ENCODE measurements around the gene USP20.

USP20 gene

DNA sequence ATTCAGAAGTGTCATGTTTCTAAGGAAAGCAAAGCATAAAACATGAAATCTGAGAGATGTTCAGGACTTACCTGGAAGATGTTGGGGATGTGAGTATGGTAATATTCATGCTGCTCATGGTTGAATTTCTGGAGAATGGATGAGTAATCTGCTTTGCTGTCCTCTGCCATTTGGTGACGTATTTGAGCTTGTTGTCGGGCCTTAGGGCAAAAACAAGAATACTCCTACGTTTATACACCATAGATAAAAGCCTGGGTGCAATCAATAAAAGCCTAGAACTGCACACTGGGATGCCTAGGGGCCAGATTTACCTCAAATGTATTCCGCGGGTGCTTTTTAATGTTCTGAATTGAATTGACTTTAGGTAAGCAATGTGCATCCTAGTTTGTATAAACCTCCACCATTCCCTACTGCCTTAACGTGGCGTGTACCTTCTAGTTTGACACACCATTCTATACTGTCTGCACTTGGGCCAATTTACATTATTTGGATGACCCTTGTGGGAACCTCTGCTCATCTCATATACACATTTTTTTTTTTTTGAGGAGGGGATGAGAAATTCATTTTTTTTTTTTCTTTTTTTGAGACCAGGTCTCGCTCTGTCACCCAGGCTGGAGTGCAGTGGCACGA lies 94.4 kb downstream of the USP20 start:
- no peak for DNase-seq

GRCh38 chr9:129930743-129931142 lies 95.5 kb downstream of the USP20 start:
- DNase-seq = no peak
